Esophagus squamous epithelium (tissue), 5 donors: ENCODE data around the gene HIGD1B. TPM values are rescaled to one million over a fixed set of nuclear protein-coding genes. Genes with fewer than 3 reads are reported as not detected.

Source experiments
- DNase-seq: peaks from one replicate; lab custom pipeline; 2025; lab: John Stamatoyannopoulos, UW
- H3K27ac ChIP-seq, 4 donors: fragments of 200-600 bp; sonication (generic); one replicate each; pipeline ENCODE4 v1.5.1; 2016 to 2019; ENCODE audit warnings: mild to moderate bottlenecking in 1 of 4
- H3K27me3 ChIP-seq, 4 donors: fragments of 200-600 bp; sonication (generic); 1 replicate in 3 of 4; 2 replicates in 1 of 4; pipeline versions ENCODE4 v1.5.1 to v1.6.0; 2017 to 2021; ENCODE audit warnings: antibody characterized with exemption in 1 of 4
- H3K36me3 ChIP-seq, 3 donors: fragments of 200-600 bp; sonication (generic); one replicate each; pipeline ENCODE4 v1.5.1; 2016 to 2019
- H3K4me1 ChIP-seq, 3 donors: fragments of 200-600 bp; sonication (generic); one replicate each; pipeline ENCODE4 v1.5.1; 2017 to 2019
- H3K4me3 ChIP-seq, 4 donors: fragments of 200-600 bp; sonication (generic); 1 replicate in 3 of 4; 2 replicates in 1 of 4; pipeline ENCODE4 v1.5.1; 2016 to 2019; ENCODE audit warnings: mild to moderate bottlenecking in 2 of 4, moderate library complexity in 1 of 4
- H3K9me3 ChIP-seq, 3 donors: fragments of 200-600 bp; sonication (generic); one replicate each; pipeline ENCODE4 v1.5.1; 2016 to 2019
- CTCF ChIP-seq, 6 experiments: fragments of 450-650 bp in 4 of 6; fragments of 200-600 bp in 2 of 6; sonication (generic) in 2 of 6; IDR thresholded peaks; one replicate each; pipeline ENCODE4 v1.5.1; 2016 to 2019; ENCODE audit warnings: antibody characterized with exemption in 6 of 6, mild to moderate bottlenecking in 4 of 6, moderate library complexity in 4 of 6
- POLR2A ChIP-seq, 4 donors: fragments of 450-650 bp; IDR thresholded peaks; one replicate each; pipeline ENCODE4 v1.6.1; 2017; ENCODE audit warnings: antibody characterized with exemption in 4 of 4, mild to moderate bottlenecking in 4 of 4, moderate library complexity in 3 of 4
- WGBS, 2 donors: methylation state at CpG; one replicate each; pipeline ENCODE4 v1.1.5; 2018; 5-methylcytosine and 5-hydroxymethylcytosine counted together
- intact Hi-C: fragments of 100-400 bp; cut with DNase I; formaldehyde crosslinking; loops from one replicate; pipeline ENCODE4 v1.15.0; 2022
- total RNA-seq, 4 donors: library from RNA; depleted of rRNA; stranded (reverse); fragments of >200 nt; gene quantifications; one replicate each; pipeline ENCODE4 v1.1.0, GENCODE V29; 2016
- donor health status: DM: yes; HTN: yes; CAD: no.

Gene HIGD1B
- total RNA-seq, 4 donors from 2014 or later = 1.5 to 5.5 (median 2.3) TPM; not detected in 1

GRCh38 chr17:44848961-44849489, 1.3 kb downstream of the HIGD1B start:
- Histone ChIP-seq H3K4me1 (no peaks in the 10 kb centered on the region), H3K27ac (peak overlapping the region in 1 of 4 donors; percentile 50), H3K9me3 (no peaks in the 10 kb centered on the region), H3K27me3 (no peaks in the 10 kb centered on the region), H3K36me3 (peaks cover 20 to 52% (median 29%) of the 10 kb centered on the region in 3 donors), H3K4me3 (no peak overlapping the region)
- intact Hi-C loops = no loop called here
- no peak for TF ChIP-seq POLR2A (IDR thresholded peaks at IDR 0.05)
- no peak for TF ChIP-seq CTCF (IDR thresholded peaks at IDR 0.05)
- WGBS, 2 donors = 94% methylated on average over 5 of the region's 12 CpGs; no CpG with 5 or more reads in 1 of the 2 donors
- DNase-seq = no peak

GRCh38 chr17:44850025-44850424, 2.3 kb downstream of the HIGD1B start:
- no peak for DNase-seq
- H3K27me3 ChIP-seq = no peaks in the 10 kb centered on the region
- no peak for TF ChIP-seq POLR2A (IDR thresholded peaks at IDR 0.05)
- intact Hi-C loops = no loop called here
- H3K27ac ChIP-seq = peak overlapping the region in 2 of 4 donors; percentile 24 to 47
- peaks cover 30 to 62% (median 39%) of the 10 kb centered on the region in 3 donors for H3K36me3 ChIP-seq
- no peaks in the 10 kb centered on the region for H3K9me3 ChIP-seq
- H3K4me1 ChIP-seq = no peaks in the 10 kb centered on the region
- 82 to 85% methylated on average over 6 of the region's 7 CpGs for WGBS, 2 donors
- H3K4me3 ChIP-seq = no peak overlapping the region

- intact Hi-C loops = no loop called here
- 79 to 89% methylated on average over 4 to 5 of the region's 5 CpGs for WGBS, 2 donors
- TF ChIP-seq POLR2A (IDR thresholded peaks at IDR 0.05) (no peak), CTCF (IDR thresholded peaks at IDR 0.05) (no peak)
- Histone ChIP-seq H3K9me3 (no peaks in the 10 kb centered on the region), H3K36me3 (peaks cover 36 to 68% (median 42%) of the 10 kb centered on the region in 3 donors), H3K4me1 (no peaks in the 10 kb centered on the region), H3K27me3 (no peaks in the 10 kb centered on the region), H3K4me3 (no peak overlapping the region), H3K27ac (peak overlapping the region in 2 of 4 donors; percentile 24 to 47)
- no peak for DNase-seq
Measured at GRCh38 chr17:44850612-44851011, 2.9 kb downstream of the HIGD1B start.

- Histone ChIP-seq H3K9me3 (no peaks in the 10 kb centered on the region), H3K36me3 (peaks cover 51 to 100% (median 56%) of the 10 kb centered on the region in 3 donors), H3K4me3 (no peak overlapping the region), H3K4me1 (no peaks in the 10 kb centered on the region), H3K27me3 (no peaks in the 10 kb centered on the region), H3K27ac (no peak overlapping the region)
- no peak for TF ChIP-seq POLR2A (IDR thresholded peaks at IDR 0.05)
- TF ChIP-seq CTCF (IDR thresholded peaks at IDR 0.05) = no peak
- intact Hi-C loops = no loop called here
- DNase-seq = no peak
- 98 to 100% methylated on average over 2 to 4 of the region's 5 CpGs for WGBS, 2 donors
Measured at GRCh38 chr17:44854192-44854591, 6.5 kb downstream of the HIGD1B start.

GRCh38 chr17:44859701-44860100, 12.0 kb downstream of the HIGD1B start:
- no peak for TF ChIP-seq CTCF (IDR thresholded peaks at IDR 0.05)
- no peak for TF ChIP-seq POLR2A (IDR thresholded peaks at IDR 0.05)
- DNase-seq = no peak
- no peaks in the 10 kb centered on the region for H3K27me3 ChIP-seq
- no peaks in the 10 kb centered on the region for H3K4me1 ChIP-seq
- H3K4me3 ChIP-seq = no peak overlapping the region
- H3K27ac ChIP-seq = no peak overlapping the region
- H3K36me3 ChIP-seq = peaks cover 38 to 100% (median 55%) of the 10 kb centered on the region in 3 donors
- 85 to 87% methylated on average over 5 of the region's 5 CpGs for WGBS, 2 donors
- no peaks in the 10 kb centered on the region for H3K9me3 ChIP-seq
- intact Hi-C loops = no loop called here
